ENCODE data around the gene CPA5.

The CPA5 gene

GRCh38 chr7:130401101-130401500, 56.5 kb downstream of the CPA5 start:
- DNase-seq, result no peak

GRCh38 chr7:130401578-130401977, 57.0 kb downstream of the CPA5 start:
- DNase-seq, result no peak

GRCh38 chr7:130405003-130405402, 60.4 kb downstream of the CPA5 start:
- DNase-seq, result no peak

- DNase-seq, result no peak
Observed at GRCh38 chr7:130409067-130409711, 64.6 kb downstream of the CPA5 start.

GRCh38 chr7:130409712-130410072, 65.1 kb downstream of the CPA5 start:
- DNase-seq, result no peak

- DNase-seq, result no peak
Observed at GRCh38 chr7:130410868-130411541, 66.4 kb downstream of the CPA5 start.

- no peak for DNase-seq
Observed at GRCh38 chr7:130413201-130413600, 68.6 kb downstream of the CPA5 start.

GRCh38 chr7:130415006-130415405, 70.4 kb downstream of the CPA5 start:
- no peak for DNase-seq

- DNase-seq, result no peak
Observed at GRCh38 chr7:130417213-130417612, 72.6 kb downstream of the CPA5 start.

- no peak for DNase-seq
Observed at GRCh38 chr7:130418306-130418705, 73.7 kb downstream of the CPA5 start.

All from stimulated activated CD4-positive, alpha-beta T cell treated with anti-CD3 and anti-CD28 coated beads, Interleukin-1b, Interleukin-23, amount 100 ng/mL, for 48 hours (primary cell).